ENCODE measurements around the gene SPTLC1. TPM values are rescaled to one million over a fixed set of nuclear protein-coding genes. Genes with fewer than 3 reads are reported as not detected.

SPTLC1 gene
- total RNA-seq, 4 donors from 2014 or later: 53.6 to 94.6 (median 68.1) TPM

DNA sequence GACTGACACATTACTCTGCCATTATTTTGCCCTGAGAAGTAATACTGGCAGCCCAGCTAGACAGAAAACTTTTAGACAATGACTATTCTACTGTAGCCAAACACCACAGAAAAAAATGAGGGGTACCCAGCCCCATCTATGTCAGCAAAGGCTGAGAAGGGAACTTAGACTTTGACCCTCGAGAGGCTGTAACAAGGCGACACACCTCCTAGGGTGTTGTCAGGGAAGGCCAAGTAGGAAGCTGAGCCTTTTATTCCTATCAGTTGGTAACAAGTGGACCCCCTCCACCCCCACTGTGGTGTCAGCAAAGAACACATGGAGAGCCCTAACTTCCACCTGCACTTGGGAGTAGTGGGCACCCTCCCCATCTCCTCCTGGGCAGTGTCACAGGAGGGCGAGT is 55.6 kb downstream of the SPTLC1 start:
- H3K27ac ChIP-seq: no peak overlapping the region
- no peak for DNase-seq
- H3K36me3 ChIP-seq: peaks cover 0 to 25% (median 0%) of the 10 kb centered on the region in 3 donors
- H3K4me3 ChIP-seq: no peak overlapping the region
- peaks cover 0 to 4% (median 0%) of the 10 kb centered on the region in 4 donors for H3K9me3 ChIP-seq
- TF ChIP-seq, protein P1, sequence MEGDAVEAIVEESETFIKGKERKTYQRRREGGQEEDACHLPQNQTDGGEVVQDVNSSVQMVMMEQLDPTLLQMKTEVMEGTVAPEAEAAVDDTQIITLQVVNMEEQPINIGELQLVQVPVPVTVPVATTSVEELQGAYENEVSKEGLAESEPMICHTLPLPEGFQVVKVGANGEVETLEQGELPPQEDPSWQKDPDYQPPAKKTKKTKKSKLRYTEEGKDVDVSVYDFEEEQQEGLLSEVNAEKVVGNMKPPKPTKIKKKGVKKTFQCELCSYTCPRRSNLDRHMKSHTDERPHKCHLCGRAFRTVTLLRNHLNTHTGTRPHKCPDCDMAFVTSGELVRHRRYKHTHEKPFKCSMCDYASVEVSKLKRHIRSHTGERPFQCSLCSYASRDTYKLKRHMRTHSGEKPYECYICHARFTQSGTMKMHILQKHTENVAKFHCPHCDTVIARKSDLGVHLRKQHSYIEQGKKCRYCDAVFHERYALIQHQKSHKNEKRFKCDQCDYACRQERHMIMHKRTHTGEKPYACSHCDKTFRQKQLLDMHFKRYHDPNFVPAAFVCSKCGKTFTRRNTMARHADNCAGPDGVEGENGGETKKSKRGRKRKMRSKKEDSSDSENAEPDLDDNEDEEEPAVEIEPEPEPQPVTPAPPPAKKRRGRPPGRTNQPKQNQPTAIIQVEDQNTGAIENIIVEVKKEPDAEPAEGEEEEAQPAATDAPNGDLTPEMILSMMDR (IDR thresholded peaks at IDR 0.05): no peak
- no peak for TF ChIP-seq POLR2A (IDR thresholded peaks at IDR 0.05)
- no peaks in the 10 kb centered on the region for H3K4me1 ChIP-seq
- no peaks in the 10 kb centered on the region for H3K27me3 ChIP-seq

DNA sequence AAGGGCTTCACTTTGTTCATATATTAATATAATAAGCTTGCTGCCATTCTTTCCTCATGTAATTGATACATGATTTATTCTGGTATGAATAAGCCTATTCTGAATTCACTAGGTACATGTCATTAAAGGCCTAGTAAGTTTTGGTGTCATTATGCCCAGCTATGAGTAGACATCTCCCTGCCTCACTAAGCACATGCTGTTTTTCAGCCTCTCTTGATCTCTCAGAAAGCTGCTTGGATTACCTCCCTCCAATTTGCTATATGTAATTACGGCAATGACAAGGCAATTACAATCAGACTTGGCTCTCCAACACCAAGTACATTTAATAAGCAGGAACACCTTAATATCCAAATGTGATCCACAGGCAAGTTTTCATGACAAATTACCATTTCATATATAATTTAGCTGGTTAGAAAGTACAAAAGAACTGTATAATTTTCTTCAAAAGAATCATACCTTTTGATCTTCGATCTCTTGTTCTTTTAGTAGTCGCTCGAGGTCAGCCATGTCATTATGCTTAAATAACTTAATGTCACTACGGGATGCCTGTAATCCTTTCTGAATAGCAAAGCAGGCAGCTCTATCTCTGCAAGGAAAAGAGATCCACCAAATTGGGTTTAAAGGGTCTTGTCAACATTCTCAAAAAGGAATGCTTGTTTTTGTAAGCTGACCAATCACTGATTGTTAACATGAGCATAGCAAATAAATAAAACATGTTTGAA is 56.3 kb downstream of the SPTLC1 start:
- H3K4me3 ChIP-seq: no peak overlapping the region
- H3K36me3 ChIP-seq: peaks cover 0 to 26% (median 0%) of the 10 kb centered on the region in 3 donors
- H3K27ac ChIP-seq: no peak overlapping the region
- no peaks in the 10 kb centered on the region for H3K27me3 ChIP-seq
- H3K9me3 ChIP-seq: peaks cover 0 to 4% (median 0%) of the 10 kb centered on the region in 4 donors
- TF ChIP-seq, protein P1 (IDR thresholded peaks at IDR 0.05): no peak
- TF ChIP-seq POLR2A (IDR thresholded peaks at IDR 0.05): no peak
- DNase-seq: no peak
- no peaks in the 10 kb centered on the region for H3K4me1 ChIP-seq

DNA sequence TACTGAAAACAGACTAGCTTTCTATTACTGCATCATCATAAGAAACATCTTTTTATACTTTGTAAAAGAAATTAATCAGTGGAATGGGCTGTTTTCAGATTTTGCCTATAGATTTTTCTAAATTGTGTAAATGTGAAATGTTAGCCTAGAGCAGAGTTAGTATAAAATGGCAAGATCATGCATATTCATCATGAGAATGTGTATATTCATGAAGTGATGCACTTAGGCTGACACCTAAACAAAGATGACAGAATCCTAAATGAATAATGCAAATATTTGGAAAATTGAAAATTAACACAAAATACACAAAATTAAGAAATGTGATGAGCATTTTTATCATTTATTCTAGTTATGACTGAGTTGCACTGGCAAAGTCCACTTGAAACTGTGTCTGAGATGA is 57.2 kb downstream of the SPTLC1 start:
- peaks cover 0 to 28% (median 0%) of the 10 kb centered on the region in 3 donors for H3K36me3 ChIP-seq
- TF ChIP-seq POLR2A (IDR thresholded peaks at IDR 0.05): no peak
- TF ChIP-seq, protein P1 (IDR thresholded peaks at IDR 0.05): no peak
- no peaks in the 10 kb centered on the region for H3K27me3 ChIP-seq
- no peak overlapping the region for H3K4me3 ChIP-seq
- H3K27ac ChIP-seq: no peak overlapping the region
- no peaks in the 10 kb centered on the region for H3K4me1 ChIP-seq
- H3K9me3 ChIP-seq: peaks cover 0 to 4% (median 0%) of the 10 kb centered on the region in 4 donors
- DNase-seq: no peak

DNA sequence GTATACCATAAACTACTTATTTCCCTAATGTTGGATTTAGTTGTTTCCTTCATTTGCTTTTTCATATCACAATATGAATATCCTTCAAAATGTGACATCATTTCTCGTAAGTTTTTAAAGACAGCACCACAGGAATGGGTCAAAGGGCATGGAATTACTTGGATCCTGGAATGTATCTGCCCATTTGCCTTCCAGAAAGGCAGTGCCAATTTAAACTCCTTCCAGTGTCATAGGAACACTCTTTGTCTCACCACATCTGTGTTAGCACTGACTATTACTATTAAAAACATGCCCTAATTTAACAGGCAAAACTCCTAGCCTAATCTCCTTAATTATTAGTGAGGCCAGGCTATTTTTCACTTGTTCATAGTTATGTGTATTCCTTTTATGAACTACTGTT is 58.0 kb downstream of the SPTLC1 start:
- Histone ChIP-seq H3K27me3 (no peaks in the 10 kb centered on the region), H3K9me3 (peaks cover 0 to 4% (median 0%) of the 10 kb centered on the region in 4 donors), H3K4me1 (no peaks in the 10 kb centered on the region), H3K4me3 (no peak overlapping the region), H3K36me3 (peaks cover 0 to 22% (median 0%) of the 10 kb centered on the region in 3 donors), H3K27ac (no peak overlapping the region)
- no peak for DNase-seq
- TF ChIP-seq, protein P1 (IDR thresholded peaks at IDR 0.05): no peak
- TF ChIP-seq POLR2A (IDR thresholded peaks at IDR 0.05): no peak

DNA sequence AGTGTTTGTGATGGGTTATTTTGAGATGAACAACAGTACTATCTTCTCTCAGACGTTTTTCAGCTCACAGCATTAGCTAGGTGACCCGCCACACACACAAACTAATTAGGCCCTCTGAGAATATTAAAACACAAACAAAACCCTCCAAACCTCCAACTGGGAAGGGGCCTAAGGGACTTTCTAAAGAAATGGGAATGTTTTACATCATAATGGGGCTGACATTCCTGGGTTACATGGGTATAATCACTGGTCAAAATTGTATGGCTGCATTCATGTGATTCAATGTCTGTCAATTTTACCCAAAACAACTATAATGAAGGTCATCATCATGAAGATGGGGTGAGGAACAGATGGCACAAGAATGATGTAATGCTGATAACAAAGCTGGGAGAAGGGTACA is 59.6 kb downstream of the SPTLC1 start:
- DNase-seq: no peak
- TF ChIP-seq POLR2A (IDR thresholded peaks at IDR 0.05): no peak
- TF ChIP-seq, protein P1 (IDR thresholded peaks at IDR 0.05): no peak
- no peak overlapping the region for H3K27ac ChIP-seq

More for the DNA sequence above, 59.6 kb downstream of the SPTLC1 start:
- Histone ChIP-seq H3K9me3 (no peaks in the 10 kb centered on the region), H3K4me1 (no peaks in the 10 kb centered on the region), H3K36me3 (peaks cover 0 to 22% (median 0%) of the 10 kb centered on the region in 3 donors), H3K27me3 (no peaks in the 10 kb centered on the region), H3K4me3 (no peak overlapping the region)

Measured in Peyer's patch (tissue), 4 donors.